ENCODE data around the gene TMEM123. TPM values are rescaled to one million over a fixed set of nuclear protein-coding genes. Genes with fewer than 3 reads are reported as not detected.
A peak's percentile ranks its signal among the peaks of the same experiment; 100 is the strongest.

Gene TMEM123
- total RNA-seq, 1 experiment from 2014 or later: 116 TPM

- DNase-seq (ENCODE audit: low spot score): no peak
- TF ChIP-seq GABPB1 (CRISPR knock-in tag; IDR thresholded peaks at IDR 0.05) (peak; percentile 97), ZNF425 (CRISPR knock-in tag; conservative IDR thresholded peaks at IDR 0.05) (no peak)
- no peaks in the 10 kb centered on the region for H3K36me3 Mint-ChIP-seq
- no peaks in the 10 kb centered on the region for H3K9me3 Mint-ChIP-seq
- H3K4me1 Mint-ChIP-seq: peaks cover 27% of the 10 kb centered on the region
- ChIA-PET POLR2A (no interaction called here), CTCF (no interaction called here)
- no peak overlapping the region for H3K27ac Mint-ChIP-seq
- H3K27me3 Mint-ChIP-seq (ENCODE audit: low read depth): peaks cover 20% of the 10 kb centered on the region
- no peak overlapping the region for H3K4me3 Mint-ChIP-seq
- ATAC-seq: no peak
Observed at GRCh38 chr11:102456381-102456780, 3.8 kb upstream of the TMEM123 start.

GRCh38 chr11:102453921-102454320 is 1.4 kb upstream of the TMEM123 start:
- Mint-ChIP-seq H3K27ac (no peak overlapping the region), H3K27me3 (ENCODE audit: low read depth) (peaks cover 37% of the 10 kb centered on the region), H3K4me3 (peak overlapping the region; percentile 93; the same call in 1 of the 2 replicates), H3K36me3 (no peaks in the 10 kb centered on the region), H3K9me3 (no peaks in the 10 kb centered on the region), H3K4me1 (peaks cover 51% of the 10 kb centered on the region)
- CTCF ChIA-PET: interaction anchor here (1.0 kb wide), 1 partner anchor 63 kb away, joined by 5 read pairs; no protein-coding TSS in a partner anchor
- POLR2A ChIA-PET: no interaction called here
- ATAC-seq (no peak), DNase-seq (ENCODE audit: low spot score) (no peak)
- no peak for TF ChIP-seq SOX15 (CRISPR knock-in tag; IDR thresholded peaks at IDR 0.05)
- TF ChIP-seq TP53 (CRISPR knock-in tag; IDR thresholded peaks at IDR 0.05): no peak
- TF ChIP-seq ZNF138 (CRISPR knock-in tag; conservative IDR thresholded peaks at IDR 0.05): no peak
- TF ChIP-seq USF2 (CRISPR knock-in tag; IDR thresholded peaks at IDR 0.05): no peak
- TF ChIP-seq NR2C2 (CRISPR knock-in tag; IDR thresholded peaks at IDR 0.05): no peak
- TF ChIP-seq GTF2I (CRISPR knock-in tag; conservative IDR thresholded peaks at IDR 0.05): no peak
- no peak for TF ChIP-seq ZNF396 (CRISPR knock-in tag; IDR thresholded peaks at IDR 0.05; ENCODE audit: borderline replicate concordance)
- TF ChIP-seq FOXP4 (CRISPR knock-in tag; IDR thresholded peaks at IDR 0.05): no peak
- TF ChIP-seq JAZF1 (CRISPR knock-in tag; IDR thresholded peaks at IDR 0.05): no peak
- no peak for TF ChIP-seq NFATC4 (CRISPR knock-in tag; IDR thresholded peaks at IDR 0.05)
- TF ChIP-seq AR (CRISPR knock-in tag; IDR thresholded peaks at IDR 0.05): no peak
- TF ChIP-seq HMGXB4 (CRISPR knock-in tag; IDR thresholded peaks at IDR 0.05): no peak
- no peak for TF ChIP-seq ZMAT4 (CRISPR knock-in tag; IDR thresholded peaks at IDR 0.05)
- no peak for TF ChIP-seq ZNF671 (CRISPR knock-in tag; IDR thresholded peaks at IDR 0.05)
- no peak for TF ChIP-seq ZBTB43 (CRISPR knock-in tag; IDR thresholded peaks at IDR 0.05)
- no peak for TF ChIP-seq NFE2L1 (CRISPR knock-in tag; IDR thresholded peaks at IDR 0.05)
- TF ChIP-seq KAT7 (CRISPR knock-in tag; IDR thresholded peaks at IDR 0.05; ENCODE audit: borderline replicate concordance): no peak
- TF ChIP-seq ZNF317 (CRISPR knock-in tag; IDR thresholded peaks at IDR 0.05; ENCODE audit: borderline replicate concordance, low read depth): no peak
